OCI-M2 (cell line): ENCODE data around the gene ZBTB46.

Experiments
- DNase-seq: peaks from one replicate; lab custom pipeline; 2025; ENCODE audit not compliant: unreplicated experiment; lab: John Stamatoyannopoulos, UW

ZBTB46 gene

DNA sequence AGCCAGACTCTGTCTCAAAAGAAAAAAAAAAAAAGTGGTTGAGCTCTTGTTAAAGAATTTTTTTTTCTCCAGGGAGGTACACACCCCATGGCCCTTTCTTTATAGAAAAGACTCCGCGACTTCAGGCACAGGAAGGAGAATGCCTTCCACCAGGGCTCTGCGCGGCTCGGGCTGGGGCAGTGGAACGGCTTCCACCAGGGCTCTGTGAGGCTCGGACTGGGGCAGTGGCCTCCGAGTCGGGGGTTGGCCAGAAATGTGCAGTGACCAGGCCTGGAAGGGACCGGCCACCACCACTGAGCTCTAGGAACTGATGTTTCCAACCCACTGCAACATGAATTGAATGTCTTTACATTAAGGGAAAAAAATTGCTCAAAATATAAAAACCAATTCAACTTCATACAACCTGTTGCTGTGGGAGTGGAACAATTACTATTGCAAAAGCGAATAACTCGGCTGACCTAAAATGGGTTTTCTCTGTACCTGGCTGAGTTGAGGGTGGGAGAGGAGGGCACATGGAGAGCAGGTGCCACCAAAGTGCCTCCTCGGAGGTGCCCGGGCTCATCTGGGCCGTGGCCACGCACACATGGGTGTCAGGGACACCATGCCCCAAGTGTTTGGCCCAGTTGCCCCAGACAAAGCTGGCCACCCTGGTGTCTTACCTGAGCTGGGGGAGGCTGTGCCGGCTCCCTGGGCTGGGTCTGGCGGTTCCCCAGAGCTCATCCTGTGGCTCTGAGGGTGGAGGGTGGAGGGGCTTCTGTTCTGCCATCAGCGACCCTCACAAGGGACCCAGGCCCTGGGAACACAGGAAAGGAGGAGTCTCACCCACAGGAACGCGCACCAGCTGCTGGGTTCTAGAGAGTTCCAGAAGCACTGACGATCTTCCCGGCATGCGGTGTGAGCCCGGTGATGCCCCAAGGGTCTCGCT, 62.2 kb downstream of the ZBTB46 start:
- DNase-seq, result no peak

DNA sequence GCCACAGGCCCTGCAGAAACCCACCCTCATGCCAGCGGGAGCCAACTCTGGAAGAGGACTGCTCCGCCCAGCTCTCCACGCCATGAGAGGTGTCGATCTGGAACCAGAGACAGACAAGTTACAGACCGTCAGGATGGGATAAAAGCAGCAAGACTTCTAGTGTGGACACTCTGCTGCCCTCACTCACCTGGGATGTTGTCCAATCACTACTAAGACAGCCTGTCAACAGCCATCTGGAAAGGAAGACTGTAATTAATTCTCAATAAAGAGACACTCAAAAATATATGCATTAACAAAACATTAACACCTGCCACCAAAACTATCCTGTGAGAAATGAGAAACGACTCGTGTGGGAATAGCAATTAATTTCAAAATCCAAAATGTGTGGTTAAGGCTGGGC, 63.2 kb downstream of the ZBTB46 start:
- no peak for DNase-seq

DNA sequence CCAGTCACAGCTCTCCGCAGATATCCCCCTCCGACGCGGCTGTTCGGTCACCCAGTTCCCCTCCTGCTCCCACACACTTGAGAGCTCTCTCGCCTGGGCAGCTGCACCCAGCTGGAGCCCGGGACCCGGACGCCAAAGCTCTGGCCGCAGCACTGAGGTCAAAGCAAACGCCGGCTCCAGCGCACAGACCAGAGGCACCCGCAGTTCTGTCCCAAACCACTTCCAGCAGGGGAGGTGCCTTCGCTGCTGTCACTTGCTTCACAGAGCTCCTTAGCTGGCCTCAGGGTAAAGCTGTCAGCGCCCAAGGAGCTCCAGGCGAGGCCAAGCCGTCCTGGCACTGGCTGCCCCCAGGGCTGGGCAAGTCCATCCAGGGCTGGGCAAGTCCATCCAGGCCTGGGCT, 63.6 kb downstream of the ZBTB46 start:
- no peak for DNase-seq

GRCh38 chr20:63766695-63767426, 64.2 kb downstream of the ZBTB46 start:
- no peak for DNase-seq

DNA sequence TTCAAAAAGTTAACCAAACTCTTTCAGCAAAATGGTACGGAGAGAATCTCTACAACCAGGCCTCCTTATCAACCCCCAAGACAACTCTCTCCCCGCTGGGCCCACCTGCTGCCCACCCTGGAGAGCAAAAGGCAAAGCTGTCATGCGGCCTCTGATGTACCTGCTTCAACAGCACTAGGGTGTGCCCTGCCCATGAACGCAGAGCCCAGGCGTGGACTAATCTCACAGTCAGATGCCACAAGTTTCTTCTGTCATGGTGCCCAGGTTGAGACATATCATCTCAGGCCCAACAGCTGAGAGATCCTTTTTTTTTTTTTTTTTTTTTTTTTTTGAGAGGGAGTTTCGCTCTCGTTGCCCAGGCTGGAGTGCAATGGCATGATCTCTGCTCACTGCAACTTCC, 65.2 kb downstream of the ZBTB46 start:
- no peak for DNase-seq

DNA sequence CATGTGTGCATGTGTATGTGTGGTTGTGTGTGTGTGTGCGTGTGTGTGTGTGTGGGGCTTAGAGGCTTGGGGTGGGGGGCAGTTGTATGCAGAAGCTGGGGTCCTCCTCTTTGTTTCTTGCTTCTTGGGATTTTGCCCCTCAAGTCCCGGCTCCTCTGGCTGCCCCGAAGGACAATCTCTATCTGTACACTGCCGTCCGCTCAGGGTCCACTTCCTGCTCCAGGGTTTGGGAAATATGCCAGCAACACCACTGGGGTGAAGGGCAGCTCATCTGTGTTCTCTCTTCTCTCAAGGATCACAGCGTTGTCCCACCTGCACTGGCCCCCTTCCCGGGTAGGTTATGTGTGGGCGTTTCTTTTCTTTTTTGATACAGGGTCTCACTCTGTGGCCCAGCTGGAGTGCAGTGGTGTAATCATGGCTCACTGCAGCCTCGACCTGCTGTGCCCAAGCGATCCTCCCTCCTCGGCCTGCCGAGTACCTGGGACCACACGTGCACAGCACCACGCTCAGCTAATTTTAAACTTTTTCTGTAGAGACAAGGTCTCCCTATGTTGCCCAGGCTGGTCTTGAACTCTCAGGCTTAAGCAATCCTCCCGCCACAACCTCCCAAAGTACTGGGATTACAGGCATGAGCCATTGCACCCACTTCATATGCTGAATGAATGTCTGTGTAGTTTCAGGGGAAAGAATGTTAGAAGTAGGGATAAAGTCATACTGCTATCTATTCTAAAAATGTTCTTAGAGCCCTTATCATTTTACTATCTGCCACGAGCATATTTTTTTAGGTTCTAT, 65.8 kb downstream of the ZBTB46 start:
- DNase-seq, result no peak

GRCh38 chr20:63759377-63759901, 71.6 kb downstream of the ZBTB46 start:
- no peak for DNase-seq

- no peak for DNase-seq
These were observed 72.9 kb downstream of the ZBTB46 start for GRCh38 chr20:63758152-63758551.

DNA sequence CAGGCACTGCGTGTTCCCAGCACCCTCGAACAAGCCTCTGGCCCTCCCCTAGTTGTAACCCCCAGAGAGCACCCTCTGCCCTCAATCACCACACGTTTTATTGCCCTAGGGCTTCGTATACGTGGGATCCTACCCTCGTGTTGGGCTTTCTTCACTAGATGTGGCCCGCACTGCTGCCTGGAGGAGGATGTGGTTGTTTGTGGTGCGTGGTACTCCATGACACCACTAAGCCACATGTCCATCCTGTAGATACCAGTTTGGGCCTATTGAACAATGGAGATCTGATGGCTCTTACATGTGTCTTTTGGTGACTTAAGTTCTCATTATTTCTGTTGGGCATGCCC, 74.4 kb downstream of the ZBTB46 start:
- DNase-seq, result no peak

- DNase-seq, result no peak
These were observed 75.0 kb downstream of the ZBTB46 start for GRCh38 chr20:63755933-63756647.

DNA sequence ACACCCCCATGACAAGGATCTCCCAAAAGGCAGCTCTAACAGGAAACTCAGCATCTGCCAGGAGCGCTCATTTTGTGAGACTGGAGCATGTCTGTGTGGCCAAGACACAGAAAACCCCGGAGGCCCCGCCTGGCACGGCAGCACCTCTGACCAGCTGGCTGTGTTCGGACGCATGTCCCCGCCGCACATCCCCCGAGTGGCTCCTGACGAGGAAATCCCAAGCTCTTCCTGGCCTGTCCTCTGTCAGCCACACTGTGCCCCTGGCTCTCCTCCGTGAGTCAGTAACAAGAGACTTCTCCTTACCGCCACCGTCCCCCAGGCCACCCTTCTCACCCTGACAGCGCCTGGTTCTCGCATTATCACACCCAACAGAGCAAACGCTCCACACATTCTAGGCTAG, 77.1 kb downstream of the ZBTB46 start:
- no peak for DNase-seq

DNA sequence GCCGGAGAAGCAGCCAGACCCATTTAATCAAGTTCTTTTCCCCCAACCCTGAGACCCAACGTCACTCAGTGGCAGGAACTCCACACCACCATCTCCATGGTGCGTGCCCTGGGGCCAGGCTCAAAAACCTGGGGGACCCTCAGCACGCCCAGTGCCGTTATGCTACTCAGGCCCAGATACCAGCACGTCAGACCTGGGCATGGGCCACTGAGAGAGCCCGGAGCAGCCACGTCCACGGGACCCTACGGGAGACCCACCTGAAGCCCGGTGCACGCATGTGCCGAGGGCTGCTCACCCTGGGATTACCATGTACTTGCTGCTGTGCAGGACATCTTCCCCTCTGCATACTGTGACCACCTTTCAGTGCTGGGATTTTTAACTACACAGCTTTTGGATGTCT, 77.7 kb downstream of the ZBTB46 start:
- no peak for DNase-seq

GRCh38 chr20:63752411-63753101, 78.5 kb downstream of the ZBTB46 start:
- no peak for DNase-seq

- DNase-seq, result no peak
These were observed 79.4 kb downstream of the ZBTB46 start for GRCh38 chr20:63751471-63752271.

- no peak for DNase-seq
These were observed 80.1 kb downstream of the ZBTB46 start for GRCh38 chr20:63750807-63751470.

- DNase-seq, result no peak
These were observed 81.2 kb downstream of the ZBTB46 start for GRCh38 chr20:63749597-63750508.

DNA sequence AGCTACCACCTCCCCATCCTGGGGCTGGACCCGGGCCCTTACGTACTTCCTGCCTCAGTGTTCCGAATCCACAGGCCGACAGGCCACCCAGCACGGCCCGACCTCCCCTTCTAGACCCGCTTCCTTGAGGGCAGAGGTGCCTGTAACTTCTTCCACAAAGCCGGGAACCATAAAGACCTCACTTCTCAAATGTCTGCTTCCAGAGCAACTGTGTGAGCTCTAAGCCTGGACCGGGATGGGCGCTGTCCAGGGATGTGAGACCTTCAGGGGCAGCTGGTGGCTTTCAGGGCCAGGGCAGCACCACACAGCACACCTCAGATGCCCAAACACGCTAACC, 82.2 kb downstream of the ZBTB46 start:
- no peak for DNase-seq
